Cardiac muscle cell (in vitro differentiated cells and primary cell): Measurements from ENCODE around the gene NCCRP1. TPM values are rescaled to one million over a fixed set of nuclear protein-coding genes. Genes with fewer than 3 reads are reported as not detected.
"Not testable (repeated sequence)": the region's sequence is repeated elsewhere in the genome, so short reads cannot be mapped to it uniquely, and the experiment has no call there.

Source experiments
- DNase-seq, 2 donors: peaks; one replicate each; pipeline versions ENCODE4 v3.0.0 to v3.0.0-alpha.2; 2010 to 2017; ENCODE audit warnings: low read depth in 1 of 2, low spot score in 1 of 2
- H3K27ac ChIP-seq: fragments of 200-600 bp; sonication (generic); 2 replicates; pipeline ENCODE4 v1.5.1; 2016
- H3K27me3 ChIP-seq: fragments of 200-600 bp; sonication (generic); 2 replicates; pipeline ENCODE4 v1.6.0; 2016; ENCODE audit warnings: control low read depth
- H3K36me3 ChIP-seq: fragments of 200-600 bp; sonication (generic); 2 replicates; pipeline ENCODE4 v1.5.1; 2016; ENCODE audit warnings: control low read depth
- H3K4me1 ChIP-seq: fragments of 200-600 bp; sonication (generic); 2 replicates; pipeline ENCODE4 v1.8.1; 2017; ENCODE audit warnings: low read depth, mild to moderate bottlenecking, mixed run types
- H3K4me3 ChIP-seq: fragments of 200-600 bp; sonication (generic); 2 replicates; pipeline ENCODE4 v1.5.1; 2016; ENCODE audit warnings: mild to moderate bottlenecking
- H3K9me3 ChIP-seq: fragments of 200-600 bp; sonication (generic); 2 replicates; pipeline ENCODE4 v1.5.1; 2017; ENCODE audit warnings: low read depth, mild to moderate bottlenecking, control low read depth
- polyA plus RNA-seq: library from polyadenylated mRNA; unstranded; fragments of >200 nt; fragmentation: Nextera tagmentation; extraction: Ambion mirVana; gene quantifications from 2 replicates; pipeline ENCODE4 v1.2.1, GENCODE V29; 2016
- total RNA-seq: library from RNA; depleted of rRNA; stranded (reverse); fragments of >200 nt; gene quantifications from 2 replicates; pipeline ENCODE4 v1.2.3, GENCODE V29; 2016
- TF ChIP-seq, protein P1 (sequence below): IDR thresholded peaks from 2 replicates; pipeline ENCODE4 v1.5.1; 2012; ENCODE audit warnings: low read depth, mild to moderate bottlenecking, low read length

The NCCRP1 gene
- total and polyA plus RNA-seq, 2 experiments from 2014 or later: 10.0 to 16.1 TPM

DNA sequence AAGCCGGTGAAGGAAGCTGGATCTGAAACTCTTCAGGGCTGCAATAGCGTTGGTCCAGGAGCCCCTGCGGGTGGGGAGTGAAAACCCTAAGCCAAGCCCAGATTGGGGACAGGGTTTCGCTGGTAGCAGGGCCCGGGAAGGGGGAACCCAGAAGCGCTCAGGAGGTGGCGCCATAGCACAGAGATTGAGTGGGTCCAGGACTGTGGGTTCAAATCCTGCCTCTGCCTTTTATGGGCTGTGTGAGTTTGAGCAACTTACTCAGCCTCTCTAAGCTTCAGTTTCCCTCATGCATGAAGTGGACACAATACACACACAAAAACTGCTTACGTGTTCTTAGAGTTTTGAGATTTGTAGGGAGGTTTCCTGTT is 15.6 kb downstream of the NCCRP1 start:
- no peak overlapping the region for H3K4me3 ChIP-seq
- H3K27me3 ChIP-seq: no peaks in the 10 kb centered on the region
- no peaks in the 10 kb centered on the region for H3K9me3 ChIP-seq
- no peaks in the 10 kb centered on the region for H3K4me1 ChIP-seq
- no peak overlapping the region for H3K27ac ChIP-seq
- TF ChIP-seq, protein P1, sequence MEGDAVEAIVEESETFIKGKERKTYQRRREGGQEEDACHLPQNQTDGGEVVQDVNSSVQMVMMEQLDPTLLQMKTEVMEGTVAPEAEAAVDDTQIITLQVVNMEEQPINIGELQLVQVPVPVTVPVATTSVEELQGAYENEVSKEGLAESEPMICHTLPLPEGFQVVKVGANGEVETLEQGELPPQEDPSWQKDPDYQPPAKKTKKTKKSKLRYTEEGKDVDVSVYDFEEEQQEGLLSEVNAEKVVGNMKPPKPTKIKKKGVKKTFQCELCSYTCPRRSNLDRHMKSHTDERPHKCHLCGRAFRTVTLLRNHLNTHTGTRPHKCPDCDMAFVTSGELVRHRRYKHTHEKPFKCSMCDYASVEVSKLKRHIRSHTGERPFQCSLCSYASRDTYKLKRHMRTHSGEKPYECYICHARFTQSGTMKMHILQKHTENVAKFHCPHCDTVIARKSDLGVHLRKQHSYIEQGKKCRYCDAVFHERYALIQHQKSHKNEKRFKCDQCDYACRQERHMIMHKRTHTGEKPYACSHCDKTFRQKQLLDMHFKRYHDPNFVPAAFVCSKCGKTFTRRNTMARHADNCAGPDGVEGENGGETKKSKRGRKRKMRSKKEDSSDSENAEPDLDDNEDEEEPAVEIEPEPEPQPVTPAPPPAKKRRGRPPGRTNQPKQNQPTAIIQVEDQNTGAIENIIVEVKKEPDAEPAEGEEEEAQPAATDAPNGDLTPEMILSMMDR: peak; percentile 34
- DNase-seq: peak in 1 of 2 donors; percentile 18
- H3K36me3 ChIP-seq: no peaks in the 10 kb centered on the region

DNA sequence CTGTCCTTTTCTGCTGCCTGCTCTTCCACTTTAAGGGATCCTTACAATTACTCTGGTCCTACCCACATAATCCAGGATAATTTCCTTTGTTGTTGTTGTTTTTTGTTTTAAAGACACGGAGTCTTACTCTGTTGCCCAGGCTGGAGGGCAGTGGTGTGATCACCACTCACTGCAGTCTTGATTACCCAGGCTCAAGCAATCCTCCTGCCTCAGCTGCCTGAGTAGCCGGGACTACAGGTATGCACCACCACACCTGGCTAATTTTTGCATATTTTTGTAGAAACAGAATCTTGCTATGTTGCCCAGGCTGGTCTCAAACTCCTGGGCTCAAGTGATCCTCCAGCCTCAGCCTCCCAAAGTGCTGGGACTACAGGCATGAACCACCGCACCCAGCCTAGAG is 18.6 kb downstream of the NCCRP1 start:
- H3K27me3 ChIP-seq, DNase-seq, H3K9me3 ChIP-seq, H3K4me3 ChIP-seq, H3K36me3 ChIP-seq, H3K4me1 ChIP-seq, H3K27ac ChIP-seq: not testable (repeated sequence)

DNA sequence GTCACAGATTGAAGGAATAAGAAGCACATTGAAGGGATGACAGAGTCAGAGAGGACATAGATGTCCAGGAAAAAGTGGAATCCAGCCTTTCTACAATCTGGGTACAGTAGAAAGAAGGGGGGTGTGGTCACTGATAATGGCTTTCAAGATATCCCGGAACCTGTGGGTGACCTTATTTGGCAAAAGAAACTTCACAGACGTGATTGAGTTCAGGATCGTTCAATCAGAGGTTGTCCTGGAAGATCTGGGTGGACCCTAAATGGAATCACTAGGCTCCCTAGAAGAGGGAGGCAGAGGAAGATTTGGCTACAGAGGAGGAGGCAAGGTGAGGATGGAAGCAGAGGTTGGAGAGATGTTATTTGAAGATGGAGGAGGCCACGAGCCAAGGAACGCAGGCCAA is 20.3 kb downstream of the NCCRP1 start:
- H3K27ac ChIP-seq: no peak overlapping the region
- H3K4me3 ChIP-seq: no peak overlapping the region
- no peaks in the 10 kb centered on the region for H3K4me1 ChIP-seq
- no peaks in the 10 kb centered on the region for H3K36me3 ChIP-seq
- TF ChIP-seq, protein P1: no peak
- no peaks in the 10 kb centered on the region for H3K9me3 ChIP-seq
- no peak for DNase-seq
- H3K27me3 ChIP-seq: peaks cover 10% of the 10 kb centered on the region

DNA sequence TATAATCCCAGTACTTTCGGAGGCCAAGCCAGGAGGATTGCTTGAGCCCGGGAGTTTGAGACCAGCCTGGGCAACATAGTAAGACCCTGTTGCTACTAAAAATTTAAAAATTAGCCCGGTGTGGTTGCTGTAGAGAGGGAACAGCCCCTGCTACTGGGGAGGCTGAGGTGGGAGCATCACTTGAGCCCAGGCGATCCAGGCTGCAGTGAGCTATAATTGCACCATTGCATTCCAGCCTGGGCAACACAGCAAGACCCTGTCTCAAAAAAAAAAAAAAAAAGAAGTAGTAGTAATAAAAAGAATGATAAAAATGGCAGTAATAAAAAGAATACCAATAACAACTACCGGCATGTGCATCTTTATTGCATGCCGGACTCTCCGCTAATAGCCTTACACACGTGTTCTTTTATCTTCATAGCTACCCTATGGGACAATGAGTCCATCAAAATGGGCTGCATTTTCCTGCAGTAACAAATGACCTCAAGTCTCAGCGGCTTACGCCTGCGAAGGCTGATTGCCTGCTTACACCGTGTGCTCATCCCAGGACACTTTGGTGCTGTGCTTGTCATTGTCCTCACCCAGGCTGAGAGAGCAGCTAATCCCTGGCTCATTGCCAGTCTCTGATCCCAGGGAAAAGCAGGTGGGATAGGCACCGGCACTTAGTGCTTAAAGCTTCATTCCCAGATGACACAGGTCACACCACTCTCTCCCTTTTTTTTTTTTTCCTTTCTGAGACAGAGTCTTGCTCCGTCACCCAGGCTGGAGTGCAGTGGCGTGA is 21.7 kb downstream of the NCCRP1 start:
- Histone ChIP-seq H3K9me3 (no peaks in the 10 kb centered on the region), H3K27ac (no peak overlapping the region), H3K36me3 (no peaks in the 10 kb centered on the region), H3K27me3 (peaks cover 10% of the 10 kb centered on the region), H3K4me1 (no peaks in the 10 kb centered on the region), H3K4me3 (no peak overlapping the region)
- DNase-seq: no peak
- TF ChIP-seq, protein P1: no peak

DNA sequence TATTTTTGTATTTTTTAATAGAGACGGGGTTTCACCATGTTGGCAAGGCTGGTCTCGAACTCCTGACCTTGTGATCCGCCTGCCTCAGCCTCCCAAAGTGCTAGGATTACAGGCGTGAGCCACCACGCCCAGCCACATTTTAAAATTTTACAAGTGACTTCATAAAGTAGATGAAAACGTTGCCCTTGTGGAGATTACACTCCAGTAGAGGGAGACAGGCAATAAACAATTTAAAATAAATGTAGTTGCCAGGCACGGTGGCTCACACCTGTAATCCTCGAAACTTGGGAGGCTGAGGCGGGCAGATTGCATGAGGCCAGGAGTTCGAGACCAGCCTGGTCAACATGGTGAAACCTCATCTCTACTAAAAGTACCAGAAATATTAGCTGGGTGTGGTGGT is 22.3 kb downstream of the NCCRP1 start:
- DNase-seq: not testable (repeated sequence)

DNA sequence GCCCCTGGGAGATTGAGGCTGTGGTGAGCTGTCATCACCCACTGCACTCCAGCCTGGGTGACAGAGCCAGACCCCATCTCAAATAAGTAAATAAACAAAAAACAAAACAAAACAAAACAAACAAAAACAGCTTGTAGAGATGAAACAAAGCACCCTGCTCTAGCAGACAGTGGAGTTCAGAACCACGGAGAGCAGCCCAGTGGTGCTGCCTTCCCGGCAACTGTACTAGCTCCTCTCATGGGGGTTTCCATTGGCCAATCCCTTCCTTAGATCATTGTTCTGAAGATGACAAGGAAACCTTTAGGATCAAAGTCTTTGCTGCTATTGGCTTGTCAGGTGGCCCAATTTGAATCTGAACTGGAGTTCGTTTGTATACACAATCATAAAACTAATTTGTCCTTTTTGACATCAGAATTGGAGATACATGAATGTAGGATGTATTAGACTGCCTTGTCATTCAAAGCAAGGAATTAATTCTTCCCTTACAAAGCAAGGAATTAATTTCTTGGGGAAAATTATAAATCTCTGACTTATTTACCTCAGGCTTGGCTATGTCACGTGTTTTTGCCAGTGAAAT is 27.0 kb downstream of the NCCRP1 start:
- Histone ChIP-seq H3K4me1 (no peaks in the 10 kb centered on the region), H3K9me3 (no peaks in the 10 kb centered on the region), H3K36me3 (no peaks in the 10 kb centered on the region), H3K27me3 (peaks cover 16% of the 10 kb centered on the region), H3K4me3 (no peak overlapping the region), H3K27ac (no peak overlapping the region)
- TF ChIP-seq, protein P1: no peak
- peak; percentile 56 to 76 for DNase-seq

More for the DNA sequence above, 22.3 kb downstream of the NCCRP1 start:
- not testable (repeated sequence) for H3K27ac ChIP-seq, H3K36me3 ChIP-seq, H3K27me3 ChIP-seq, H3K4me1 ChIP-seq, H3K4me3 ChIP-seq, H3K9me3 ChIP-seq
